Stimulated activated CD8-positive, alpha-beta memory T cell treated with anti-CD3 and anti-CD28 coated beads, Interleukin-15, amount 100 ng/mL, for 24 hours (primary cell): ENCODE results near the gene SGTB.
"Not testable (repeated sequence)": the region's sequence is repeated elsewhere in the genome, so short reads cannot be mapped to it uniquely, and the experiment has no call there.

Experiments
- DNase-seq: peaks from one replicate; pipeline ENCODE4 v3.0.0-alpha.2; 2020; ENCODE audit warnings: low read depth

The SGTB gene

GRCh38 chr5:65734196-65734775, 12.4 kb upstream of the SGTB start:
- not testable (repeated sequence) for DNase-seq

- DNase-seq, result not testable (repeated sequence)
Measured at GRCh38 chr5:65732046-65732445, 10.1 kb upstream of the SGTB start.

GRCh38 chr5:65730910-65731309, 9.0 kb upstream of the SGTB start:
- no peak for DNase-seq

GRCh38 chr5:65728218-65728617, 6.3 kb upstream of the SGTB start:
- no peak for DNase-seq

GRCh38 chr5:65727491-65728156, 5.7 kb upstream of the SGTB start:
- DNase-seq, result no peak

GRCh38 chr5:65722575-65723403, 880 bp upstream of the SGTB start:
- DNase-seq, result no peak

DNA sequence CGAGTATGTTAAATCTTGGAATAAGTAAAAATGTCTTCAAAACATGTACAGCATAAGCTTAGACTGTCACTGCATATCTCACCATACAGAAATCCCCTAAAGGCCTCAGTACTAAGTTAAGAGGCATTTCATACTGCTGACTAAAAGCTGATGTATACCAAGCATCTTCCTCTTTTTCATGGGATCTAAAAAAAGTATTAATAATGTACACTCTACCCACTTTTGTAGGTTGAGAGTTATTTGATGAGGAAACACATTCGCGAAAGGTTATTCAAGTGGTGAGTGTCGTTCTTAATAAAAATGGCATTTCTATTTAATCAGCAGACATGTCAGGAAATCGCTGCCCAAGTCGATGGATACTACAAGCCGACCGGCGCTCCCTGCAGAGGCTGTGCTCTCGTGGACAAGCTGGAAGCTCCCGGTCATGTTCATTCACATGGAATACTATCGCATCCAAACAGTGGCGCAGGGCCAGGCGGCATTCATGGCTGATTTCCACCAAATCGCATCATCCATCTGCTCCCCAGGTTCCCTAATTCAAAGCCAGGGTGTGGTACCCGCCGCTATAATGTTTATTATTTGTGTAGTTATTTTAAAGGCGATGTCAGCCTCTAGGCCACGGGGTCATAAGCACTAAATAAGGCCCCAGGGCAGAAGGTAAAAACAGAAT, 724 bp downstream of the SGTB start:
- DNase-seq, result no peak

DNA sequence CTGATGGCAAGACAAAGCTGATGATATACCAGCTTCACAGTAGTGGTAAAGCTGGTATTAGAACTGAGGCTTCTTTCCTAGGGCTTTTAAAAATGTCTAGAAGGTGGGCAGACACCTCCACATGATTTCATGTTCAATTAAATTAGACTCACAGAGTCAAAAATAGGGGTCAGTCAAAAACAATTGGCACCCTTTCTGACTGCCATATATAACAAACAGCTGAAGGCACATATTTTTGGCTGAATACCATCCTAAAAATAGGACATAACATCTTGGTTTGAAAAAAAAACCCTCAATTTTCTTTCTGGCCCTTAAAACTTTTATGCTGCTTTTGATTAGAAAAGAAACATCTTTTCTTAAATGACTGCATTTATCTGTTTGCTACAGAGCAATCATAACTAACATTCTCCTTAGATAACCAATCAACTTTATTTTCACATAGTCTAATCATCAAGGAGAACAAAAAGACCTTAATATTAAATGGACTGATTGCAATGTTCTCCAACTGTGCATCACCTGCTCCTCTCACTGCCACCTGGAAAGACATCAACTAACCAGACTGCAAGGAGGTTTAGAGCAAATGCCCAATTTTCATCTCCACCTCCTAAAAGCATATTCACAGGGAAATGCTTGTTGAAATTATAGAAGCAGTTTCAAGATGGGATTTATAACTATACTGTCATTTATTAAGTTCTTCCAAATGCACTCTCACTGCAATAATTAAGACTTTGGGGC, 3.2 kb downstream of the SGTB start:
- no peak for DNase-seq

DNA sequence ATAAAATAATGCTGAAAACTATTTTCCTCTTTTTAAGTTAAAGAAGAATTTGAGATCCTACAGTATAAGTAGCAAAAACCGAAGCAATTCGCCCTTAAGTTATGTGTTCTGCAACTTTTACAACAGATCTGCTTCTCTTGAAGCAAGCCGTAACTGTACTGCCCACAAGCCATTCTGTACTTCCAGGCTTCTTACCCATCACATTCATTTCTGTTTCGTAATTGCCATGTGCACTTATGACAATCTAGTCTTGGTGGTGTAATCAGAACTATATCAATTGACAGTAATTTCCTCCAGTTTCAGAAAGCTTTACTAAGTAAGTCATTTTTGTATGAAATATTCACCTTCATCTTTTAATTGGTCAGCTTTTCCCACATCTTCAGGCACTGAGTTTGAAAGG, 13.8 kb downstream of the SGTB start:
- no peak for DNase-seq

- no peak for DNase-seq
Measured at GRCh38 chr5:65707663-65708062, 14.2 kb downstream of the SGTB start.

DNA sequence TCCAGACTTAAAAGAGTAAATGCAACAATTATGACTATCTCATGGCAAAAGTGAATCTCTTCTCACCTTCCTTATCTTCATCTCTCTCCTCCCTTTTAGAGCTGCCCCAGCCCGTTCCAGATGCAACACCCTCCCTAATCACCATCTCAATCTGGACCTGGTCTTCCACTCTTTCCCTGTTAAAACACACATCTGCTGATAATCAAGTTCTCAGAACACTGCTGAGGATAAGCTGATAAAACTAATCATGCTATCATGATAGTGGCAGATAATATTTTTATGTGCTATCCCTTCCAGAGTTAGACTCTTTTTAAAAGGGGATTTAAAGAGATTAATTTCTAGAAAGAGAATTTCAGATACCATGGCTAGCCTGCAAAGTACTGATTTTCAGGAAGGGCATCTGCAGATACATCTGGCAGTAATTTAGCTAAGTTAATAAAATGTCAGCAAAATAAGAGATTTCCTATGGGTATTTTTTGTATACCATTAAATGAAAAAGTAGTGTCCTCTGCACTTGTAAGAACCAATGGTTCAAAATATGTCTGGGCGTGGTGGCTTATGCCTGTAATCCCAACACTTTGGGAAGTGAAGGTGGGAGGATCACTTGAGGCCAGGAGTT, 17.2 kb downstream of the SGTB start:
- DNase-seq, result no peak

DNA sequence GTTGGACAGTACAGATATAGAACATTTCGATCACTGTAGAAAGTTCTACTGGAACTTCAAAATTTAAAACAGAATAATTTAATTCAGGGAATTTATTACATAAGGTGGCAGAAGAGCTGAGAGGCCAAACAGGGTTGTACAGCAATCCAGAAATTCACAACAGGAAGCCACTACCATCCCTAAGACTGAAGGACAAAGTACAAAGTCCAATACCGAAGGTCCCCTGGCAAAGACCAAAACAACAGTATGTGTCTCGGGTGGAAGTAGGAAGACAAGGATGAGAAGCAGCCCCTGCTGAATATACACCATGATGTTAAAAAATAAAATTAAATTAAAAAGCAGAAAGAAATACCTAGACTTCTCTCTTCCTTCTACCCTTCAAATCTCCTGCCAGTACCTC, 19.9 kb downstream of the SGTB start:
- no peak for DNase-seq

DNA sequence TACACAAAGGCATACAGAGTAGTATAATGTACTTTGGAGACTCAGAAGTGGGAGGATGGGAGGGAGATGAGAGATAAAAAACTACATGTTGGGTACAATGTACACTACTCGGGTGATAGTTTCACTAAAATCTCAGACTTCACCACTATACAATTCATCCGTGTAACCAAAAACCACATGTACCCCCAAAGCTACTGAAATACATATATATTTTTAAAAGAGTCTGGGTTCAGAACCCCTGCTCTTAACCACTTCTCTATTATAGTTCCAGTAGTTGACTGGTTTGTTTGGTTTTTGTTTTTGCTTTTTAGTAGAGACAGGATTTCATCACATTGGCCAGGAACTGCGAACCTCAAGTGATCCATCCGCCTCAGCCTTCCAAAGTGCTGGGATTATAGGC, 22.6 kb downstream of the SGTB start:
- no peak for DNase-seq

DNA sequence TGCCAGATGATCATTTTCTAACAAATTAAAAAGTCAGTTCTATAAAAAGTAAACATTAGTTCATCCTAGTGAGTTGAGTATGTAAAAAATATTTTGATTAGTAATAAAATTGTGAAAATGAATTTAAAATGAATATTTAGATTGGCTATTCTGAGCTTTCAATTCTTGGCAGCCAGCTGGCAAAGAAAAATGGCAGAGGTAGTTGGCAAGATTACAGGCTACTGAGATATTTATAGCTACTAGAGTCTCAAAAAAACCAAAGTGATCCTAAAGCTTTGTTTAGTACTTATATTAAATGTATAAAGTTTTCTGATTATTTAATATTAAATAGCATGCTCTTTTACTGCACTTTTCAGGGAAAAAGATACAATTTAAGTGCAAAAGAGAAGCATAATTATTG, 25.0 kb downstream of the SGTB start:
- DNase-seq, result no peak

GRCh38 chr5:65695896-65696295, 26.0 kb downstream of the SGTB start:
- DNase-seq, result no peak

GRCh38 chr5:65695162-65695755, 26.6 kb downstream of the SGTB start:
- no peak for DNase-seq

GRCh38 chr5:65693121-65693520, 28.8 kb downstream of the SGTB start:
- no peak for DNase-seq

DNA sequence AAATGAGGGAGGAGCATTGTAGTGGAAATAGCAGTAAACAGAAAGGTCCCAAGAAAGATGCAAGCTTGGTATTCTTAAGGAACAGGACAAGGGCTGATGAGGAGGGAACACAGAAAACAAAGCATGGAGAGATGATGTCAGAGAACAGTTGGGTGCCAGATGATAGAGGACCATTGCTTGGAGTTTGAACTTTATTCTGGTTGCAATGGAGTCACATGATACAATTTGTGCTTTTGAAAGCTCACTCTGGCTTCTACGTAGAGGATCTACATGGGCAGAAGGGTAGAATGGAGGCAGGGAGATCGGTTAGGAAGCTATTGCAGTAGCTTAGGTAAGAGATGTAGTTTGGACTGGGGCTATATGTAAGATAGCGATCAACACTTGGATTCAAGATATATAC, 39.8 kb downstream of the SGTB start:
- no peak for DNase-seq

DNA sequence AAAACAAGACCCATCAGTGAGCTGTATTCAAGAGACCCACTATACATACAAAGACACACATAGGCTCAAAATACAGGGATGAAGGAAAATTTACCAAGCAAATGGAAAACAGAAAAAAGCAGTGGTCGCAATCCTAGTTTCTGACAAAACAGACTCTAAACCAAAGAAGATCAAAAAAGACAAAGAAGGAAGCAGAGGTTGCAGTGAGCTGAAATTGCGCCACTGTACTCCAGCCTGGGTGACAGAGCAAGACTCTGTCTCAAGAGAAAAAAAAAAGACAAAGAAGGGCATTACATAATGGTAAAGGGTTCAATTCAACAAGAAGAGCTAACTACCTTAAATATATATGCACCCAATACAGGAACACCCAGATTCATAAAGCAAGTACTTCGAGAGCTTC, 45.9 kb downstream of the SGTB start:
- not testable (repeated sequence) for DNase-seq

DNA sequence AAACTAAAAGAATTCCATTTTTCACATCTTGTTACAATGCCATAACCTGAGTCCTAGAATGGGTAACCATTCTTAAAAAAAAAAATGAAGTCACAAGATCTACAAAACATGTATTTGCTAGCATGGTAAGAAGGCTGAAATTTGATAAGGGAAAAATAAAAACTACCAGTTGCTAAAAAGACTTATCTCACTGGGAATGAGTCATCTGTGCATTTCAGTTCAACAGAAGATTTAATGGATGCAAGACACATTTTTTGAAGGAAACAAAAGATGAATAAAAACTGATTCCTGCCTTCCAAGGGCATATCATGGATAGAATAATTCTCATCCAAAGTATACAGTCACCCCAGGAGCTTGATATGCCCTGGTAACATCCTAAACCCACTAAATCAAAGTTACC, 47.2 kb downstream of the SGTB start:
- DNase-seq, result no peak

GRCh38 chr5:65672796-65673195, 49.1 kb downstream of the SGTB start:
- no peak for DNase-seq
